Tongue (tissue), 2 donors: ENCODE data around the gene MOSMO. TPM values are rescaled to one million over a fixed set of nuclear protein-coding genes. Genes with fewer than 3 reads are reported as not detected.
"Not testable (repeated sequence)": the region's sequence is repeated elsewhere in the genome, so short reads cannot be mapped to it uniquely, and the experiment has no call there.

ENCODE experiments used
- DNase-seq: peaks from one replicate; pipeline ENCODE4 v3.0.0-alpha.2; 2015
- total RNA-seq: library from RNA; depleted of rRNA; stranded (reverse); fragments of >200 nt; gene quantifications from one replicate; pipeline ENCODE4 v1.2.3, GENCODE V29; 2014

MOSMO gene
- 20.9 TPM for total RNA-seq

GRCh38 chr16:22007509-22008214, at the start of gene MOSMO:
Gene MOSMO (plus strand): TSS chr16:22008111. CDS start chr16:22008302, 191 bp downstream.
- DNase-seq, result peak; percentile 78

GRCh38 chr16:21959050-21959449, 48.9 kb upstream of the MOSMO start:
- DNase-seq, result no peak

GRCh38 chr16:21962475-21962874, 45.4 kb upstream of the MOSMO start:
- no peak for DNase-seq

GRCh38 chr16:21963887-21964286, 44.0 kb upstream of the MOSMO start:
- DNase-seq, result no peak

- no peak for DNase-seq
These were observed 43.6 kb upstream of the MOSMO start for GRCh38 chr16:21964353-21964752.

- no peak for DNase-seq
These were observed 36.1 kb upstream of the MOSMO start for GRCh38 chr16:21971856-21972255.

- no peak for DNase-seq
These were observed 34.0 kb upstream of the MOSMO start for GRCh38 chr16:21973945-21974344.

GRCh38 chr16:21980032-21980431, 27.9 kb upstream of the MOSMO start:
- no peak for DNase-seq

- DNase-seq, result no peak
These were observed 25.8 kb upstream of the MOSMO start for GRCh38 chr16:21982108-21982507.

GRCh38 chr16:21984062-21984461, 23.8 kb upstream of the MOSMO start:
- DNase-seq, result no peak

GRCh38 chr16:21985524-21985923, 22.4 kb upstream of the MOSMO start:
- DNase-seq, result no peak

- no peak for DNase-seq
These were observed 21.1 kb upstream of the MOSMO start for GRCh38 chr16:21986692-21987246.

- DNase-seq, result no peak
These were observed 20.4 kb upstream of the MOSMO start for GRCh38 chr16:21987498-21987897.

GRCh38 chr16:21989133-21989532, 18.8 kb upstream of the MOSMO start:
- DNase-seq, result no peak

GRCh38 chr16:21989751-21990150, 18.2 kb upstream of the MOSMO start:
- no peak for DNase-seq

- DNase-seq, result no peak
These were observed 17.4 kb upstream of the MOSMO start for GRCh38 chr16:21990381-21990944.

- DNase-seq, result no peak
These were observed 16.3 kb upstream of the MOSMO start for GRCh38 chr16:21991621-21992020.

GRCh38 chr16:21994856-21995465, 12.9 kb upstream of the MOSMO start:
- no peak for DNase-seq

GRCh38 chr16:21996923-21997696, 10.8 kb upstream of the MOSMO start:
- no peak for DNase-seq

- peak; percentile 35 for DNase-seq
These were observed 10.0 kb upstream of the MOSMO start for GRCh38 chr16:21997697-21998480.

- no peak for DNase-seq
These were observed 6.3 kb upstream of the MOSMO start for GRCh38 chr16:22001591-22001990.

GRCh38 chr16:22002047-22002446, 5.9 kb upstream of the MOSMO start:
- DNase-seq, result not testable (repeated sequence)
